Body of pancreas (tissue), 4 donors: Measurements from ENCODE around the gene NOM1. TPM values are rescaled to one million over a fixed set of nuclear protein-coding genes. Genes with fewer than 3 reads are reported as not detected.

ENCODE experiments used
- ATAC-seq: fragments of 150-250 bp; one replicate; pipeline ENCODE4 v1.9.1; 2016
- DNase-seq, 4 donors: peaks; one replicate each; pipeline ENCODE4 v3.0.0-alpha.2; 2019
- H3K27ac ChIP-seq, 4 donors: fragments of 200-600 bp; sonication (generic); 1 replicate in 3 of 4; 2 replicates in 1 of 4; pipeline versions ENCODE4 v1.5.1 to v1.6.1; 2016 to 2019; ENCODE audit warnings: mild to moderate bottlenecking in 1 of 4, mixed read lengths in 1 of 4, moderate library complexity in 1 of 4
- H3K27me3 ChIP-seq, 2 donors: fragments of 200-600 bp; sonication (generic); one replicate each; pipeline ENCODE4 v1.6.0; 2016; ENCODE audit warnings: mild to moderate bottlenecking in 1 of 2
- H3K36me3 ChIP-seq, 2 donors: fragments of 200-600 bp; sonication (generic); replicated peaks in 1 of 2; 2 replicates each; pipeline ENCODE4 v1.5.1; 2016; ENCODE audit warnings: low read depth in 2 of 2; ENCODE audit not compliant: insufficient read depth in 1 of 2
- H3K4me1 ChIP-seq: fragments of 200-600 bp; sonication (generic); one replicate; pipeline ENCODE4 v1.6.0; 2016
- H3K4me3 ChIP-seq, 2 donors: fragments of 200-600 bp; sonication (generic); 1 replicate in 1 of 2; 2 replicates in 1 of 2; pipeline ENCODE4 v1.5.1; 2016 to 2019
- H3K9me3 ChIP-seq, 3 donors: fragments of 200-600 bp; sonication (generic); 1 replicate in 2 of 3; 2 replicates in 1 of 3; pipeline ENCODE4 v1.5.1; 2016
- CTCF ChIP-seq, 7 experiments: fragments of 450-650 bp in 4 of 7; fragments of 200-600 bp in 3 of 7; sonication (generic) in 3 of 7; IDR thresholded peaks; one replicate each; pipeline ENCODE4 v1.5.1; 2016 to 2019; ENCODE audit warnings: antibody characterized with exemption in 7 of 7
- POLR2A ChIP-seq, 3 donors: fragments of 450-650 bp; IDR thresholded peaks; one replicate each; pipeline ENCODE4 v1.6.1; 2016; ENCODE audit warnings: antibody characterized with exemption in 3 of 3, mild to moderate bottlenecking in 2 of 3
- WGBS, 2 donors: methylation state at CpG; one replicate each; pipeline ENCODE4 v1.1.5; 2017; 5-methylcytosine and 5-hydroxymethylcytosine counted together
- intact Hi-C: fragments of 100-400 bp; cut with DNase I; formaldehyde crosslinking; loops from one replicate; pipeline ENCODE4 v1.15.1; 2023
- total RNA-seq, 2 donors: library from RNA; depleted of rRNA; stranded (reverse); fragments of >200 nt; gene quantifications; one replicate each; pipeline ENCODE4 v1.1.0, GENCODE V29; 2016

NOM1 gene
- total RNA-seq, 2 donors from 2014 or later: 23.1 to 28.0 TPM

- peaks cover 31% of the 10 kb centered on the region for H3K4me1 ChIP-seq
- TF ChIP-seq POLR2A (IDR thresholded peaks at IDR 0.05) (no peak), CTCF (IDR thresholded peaks at IDR 0.05) (no peak)
- intact Hi-C loops: no loop called here
- 69 to 73% methylated on average over 17 of the region's 17 CpGs for WGBS, 2 donors
- no peak overlapping the region for H3K4me3 ChIP-seq
- no peaks in the 10 kb centered on the region for H3K36me3 ChIP-seq
- H3K27ac ChIP-seq: peak overlapping the region in 1 of 4 donors; percentile 6
- ATAC-seq: no peak
- DNase-seq: no peak
- H3K27me3 ChIP-seq: no peaks in the 10 kb centered on the region
- H3K9me3 ChIP-seq: no peaks in the 10 kb centered on the region
Observed at GRCh38 chr7:156927571-156928405, 21.7 kb upstream of the NOM1 start.

- no peak overlapping the region for H3K4me3 ChIP-seq
- DNase-seq (no peak), ATAC-seq (no peak)
- WGBS, 2 donors: 16 to 35% methylated on average over 5 of the region's 5 CpGs
- no peak for TF ChIP-seq CTCF (IDR thresholded peaks at IDR 0.05)
- no peak for TF ChIP-seq POLR2A (IDR thresholded peaks at IDR 0.05)
- intact Hi-C loops: no loop called here
- H3K36me3 ChIP-seq: no peaks in the 10 kb centered on the region
- H3K27ac ChIP-seq: no peak overlapping the region
- H3K27me3 ChIP-seq: no peaks in the 10 kb centered on the region
- no peaks in the 10 kb centered on the region for H3K9me3 ChIP-seq
- H3K4me1 ChIP-seq: peaks cover 31% of the 10 kb centered on the region
Observed at GRCh38 chr7:156928406-156928747, 21.1 kb upstream of the NOM1 start.

- intact Hi-C loops: no loop called here
- H3K4me3 ChIP-seq: no peak overlapping the region
- no peak for DNase-seq
Observed at GRCh38 chr7:156929789-156930539, 19.5 kb upstream of the NOM1 start.

GRCh38 chr7:156932006-156932405, 17.5 kb upstream of the NOM1 start:
- ATAC-seq: peak; percentile 47
- DNase-seq: no peak
- H3K9me3 ChIP-seq: no peaks in the 10 kb centered on the region
- 5 to 12% methylated on average over 7 of the region's 7 CpGs for WGBS, 2 donors
- H3K36me3 ChIP-seq: no peaks in the 10 kb centered on the region
- H3K27me3 ChIP-seq: no peaks in the 10 kb centered on the region
- peak overlapping the region in 2 of 4 donors; percentile 58 to 59 for H3K27ac ChIP-seq
- H3K4me1 ChIP-seq: peaks cover 31% of the 10 kb centered on the region
- intact Hi-C loops: no loop called here
- no peak overlapping the region for H3K4me3 ChIP-seq
- TF ChIP-seq POLR2A (IDR thresholded peaks at IDR 0.05): no peak
- TF ChIP-seq CTCF (IDR thresholded peaks at IDR 0.05): no peak

More at GRCh38 chr7:156929789-156930539, 19.5 kb upstream of the NOM1 start:
- Histone ChIP-seq H3K36me3 (no peaks in the 10 kb centered on the region), H3K27me3 (no peaks in the 10 kb centered on the region), H3K9me3 (no peaks in the 10 kb centered on the region), H3K4me1 (peaks cover 31% of the 10 kb centered on the region), H3K27ac (no peak overlapping the region)
- TF ChIP-seq POLR2A (IDR thresholded peaks at IDR 0.05): no peak
- TF ChIP-seq CTCF (IDR thresholded peaks at IDR 0.05): no peak
- WGBS, 2 donors: 53 to 66% methylated on average over 16 of the region's 16 CpGs
- no peak for ATAC-seq
